ENCODE measurements around the gene LCN12.

GRCh38 chr9:136962163-136962562, 10.1 kb downstream of the LCN12 start:
- TF ChIP-seq POLR2A (IDR thresholded peaks at IDR 0.05) = no peak
- TF ChIP-seq POLR2AphosphoS5 (IDR thresholded peaks at IDR 0.05) = no peak
- TF ChIP-seq CTCF (IDR thresholded peaks at IDR 0.05) = no peak
